ENCODE results near the gene RPS6KA2. TPM values are rescaled to one million over a fixed set of nuclear protein-coding genes. Genes with fewer than 3 reads are reported as not detected.

The RPS6KA2 gene
- total RNA-seq, 1 experiment from 2014 or later = 12.3 TPM

- Histone ChIP-seq H3K23me2 (ENCODE audit: insufficient read length, low read depth, low read length, poor library complexity, severe bottlenecking) (no peaks in the 10 kb centered on the region), H3K4me2 (ENCODE audit: insufficient read depth, insufficient read length, low read length) (no peak overlapping the region), H3K14ac (ENCODE audit: insufficient read depth, low read length) (no peak overlapping the region), H3K27me3 (ENCODE audit: insufficient read depth, low read length) (no peaks in the 10 kb centered on the region), H3K4ac (ENCODE audit: low read depth, low read length) (no peak overlapping the region), H2BK15ac (ENCODE audit: low read depth, low read length) (no peak overlapping the region), H2BK5ac (ENCODE audit: insufficient read length, low read length) (no peak overlapping the region), H3K4me1 (ENCODE audit: insufficient read depth, low read length) (peaks cover 3% of the 10 kb centered on the region; the same call in 1 of the 2 replicates), H3K56ac (ENCODE audit: insufficient read length, low read depth, low read length) (no peak overlapping the region), H4K91ac (ENCODE audit: insufficient read length, low read depth, low read length) (no peak overlapping the region), H4K8ac (replicated peaks; ENCODE audit: insufficient read length, low read depth, low read length) (no peak overlapping the region), H3K9me3 (ENCODE audit: control insufficient read depth, low read depth, low read length) (no peaks in the 10 kb centered on the region), H3K79me1 (ENCODE audit: insufficient read depth, low read depth, low read length, poor library complexity, severe bottlenecking) (peaks cover 2% of the 10 kb centered on the region), H3K23ac (ENCODE audit: insufficient read length, low read depth, low read length) (no peak overlapping the region), H2BK20ac (ENCODE audit: low read depth, low read length, poor library complexity, severe bottlenecking) (no peak overlapping the region), H3K18ac (ENCODE audit: insufficient read length, low read depth, low read length) (no peak overlapping the region), H3K79me2 (ENCODE audit: insufficient read depth, low read length) (0 out of 2 replicates have a peak, but pooled peaks cover 2% of the 10 kb centered on the region), H2AFZ (ENCODE audit: low read length) (no peak overlapping the region), H4K5ac (ENCODE audit: insufficient read length, low read depth, low read length) (no peak overlapping the region), H2BK12ac (ENCODE audit: insufficient read length, low read depth, low read length) (no peak overlapping the region), H3K27ac (ENCODE audit: insufficient read length, low read depth, low read length) (no peak overlapping the region), H3T11ph (ENCODE audit: low read length) (no peak overlapping the region), H2AK5ac (ENCODE audit: insufficient read length, low read length) (no peak overlapping the region), H4K20me1 (ENCODE audit: control insufficient read depth, insufficient read depth, insufficient read length) (no peaks in the 10 kb centered on the region), H2BK120ac (ENCODE audit: low read depth, low read length, poor library complexity, severe bottlenecking) (no peak overlapping the region), H3K9ac (ENCODE audit: extremely low read depth, insufficient read length, low read length) (no peak overlapping the region)
- TF ChIP-seq CTCF (conservative IDR thresholded peaks at IDR 0.05) = no peak
- no peak for DNase-seq
- H3K9me3 Mint-ChIP-seq = no peaks in the 10 kb centered on the region
- WGBS (ENCODE audit: extremely low coverage, insufficient read length, low lambda C conversion rate) = no CpG with 5 or more reads among the region's 10 CpGs
- no peak overlapping the region for H3K27ac Mint-ChIP-seq
- no peak overlapping the region for H3K4me3 Mint-ChIP-seq
- no peaks in the 10 kb centered on the region for H3K36me3 Mint-ChIP-seq (ENCODE audit: insufficient read depth in 1 of 3, low read depth in 3 of 3)
- no peaks in the 10 kb centered on the region for H3K27me3 Mint-ChIP-seq (ENCODE audit: low read depth)
- H3K4me1 Mint-ChIP-seq = peaks cover 27 to 29% of the 10 kb centered on the region in 2 experiments
These were observed 39.2 kb downstream of the RPS6KA2 start for GRCh38 chr6:166587631-166588413.
